Sigmoid colon (tissue), 7 donors: ENCODE results near the gene DKK2. TPM values are rescaled to one million over a fixed set of nuclear protein-coding genes. Genes with fewer than 3 reads are reported as not detected.

Source experiments
- DNase-seq: peaks from one replicate; pipeline ENCODE4 v3.0.0-alpha.2; 2019
- H3K27ac ChIP-seq, 4 donors: fragments of 200-600 bp; sonication (generic); one replicate each; pipeline ENCODE4 v1.5.1; 2016 to 2019; ENCODE audit warnings: mild to moderate bottlenecking in 1 of 4
- H3K27me3 ChIP-seq, 3 donors: fragments of 200-600 bp; sonication (generic); one replicate each; pipeline ENCODE4 v1.5.1; 2019; ENCODE audit warnings: mild to moderate bottlenecking in 1 of 3
- H3K36me3 ChIP-seq, 4 donors: fragments of 200-600 bp; sonication (generic); one replicate each; pipeline ENCODE4 v1.5.1; 2016 to 2019
- H3K4me1 ChIP-seq, 4 donors: fragments of 200-600 bp; sonication (generic); one replicate each; pipeline ENCODE4 v1.5.1; 2017 to 2019
- H3K4me3 ChIP-seq, 4 donors: fragments of 200-600 bp; sonication (generic); one replicate each; pipeline ENCODE4 v1.5.1; 2017 to 2019; ENCODE audit warnings: mild to moderate bottlenecking in 2 of 4, moderate library complexity in 1 of 4
- H3K9me3 ChIP-seq, 4 donors: fragments of 200-600 bp in 3 of 4; sonication (generic) in 3 of 4; one replicate each; pipeline versions ENCODE4 v1.5.1 to v1.6.1; 2013 to 2019
- EP300 ChIP-seq, 4 donors: sonication (generic); formaldehyde crosslinking; IDR thresholded peaks; one replicate each; pipeline ENCODE4 v1.6.1; 2017; ENCODE audit warnings: antibody characterized with exemption in 4 of 4
- POLR2A ChIP-seq, 2 donors: fragments of 450-650 bp; IDR thresholded peaks; one replicate each; pipeline ENCODE4 v1.6.1; 2016; ENCODE audit warnings: antibody characterized with exemption in 2 of 2, mild to moderate bottlenecking in 2 of 2, moderate library complexity in 2 of 2
- POLR2AphosphoS5 ChIP-seq, 4 donors: sonication (generic); formaldehyde crosslinking; IDR thresholded peaks; one replicate each; pipeline ENCODE4 v1.6.1; 2017; ENCODE audit warnings: antibody characterized with exemption in 4 of 4
- WGBS, 2 donors: extraction: QIAGEN DNeasy Blood & Tissue Kit; methylation state at CpG; one replicate each; pipeline ENCODE4 v1.1.7; 2013; 5-methylcytosine and 5-hydroxymethylcytosine counted together
- intact Hi-C: fragments of 100-400 bp; cut with DNase I; formaldehyde crosslinking; loops from one replicate; pipeline ENCODE4 v1.15.1; 2023
- polyA plus RNA-seq, 3 donors: library from polyadenylated mRNA; stranded (reverse); fragments of 200-250 nt; gene quantifications; one replicate each; pipeline ENCODE4 v1.2.3, GENCODE V29; 2013
- total RNA-seq, 4 donors: library from RNA; depleted of rRNA; stranded (reverse); fragments of >200 nt; gene quantifications; one replicate each; pipeline ENCODE4 v1.1.0, GENCODE V29; 2016
- TF ChIP-seq, protein P1 (sequence below), 4 experiments: fragments of 450-650 bp in 3 of 4; fragments of 200-600 bp in 1 of 4; IDR thresholded peaks; one replicate each; pipeline ENCODE4 v1.5.1; 2016 to 2019; ENCODE audit warnings: antibody characterized with exemption in 4 of 4, mild to moderate bottlenecking in 3 of 4, moderate library complexity in 2 of 4
- donor health status: healthy with polysubstance abuse.
- donor health status: Bipolar disorder and iron deficiency.
- donor health status: healthy.

DKK2 gene
- total and polyA plus RNA-seq, 7 donors = 0.35 to 9.1 (median 3.3) TPM; not detected in 2

GRCh38 chr4:107018344-107018735, 17.8 kb downstream of the DKK2 start:
- Histone ChIP-seq H3K36me3 (no peaks in the 10 kb centered on the region), H3K4me3 (no peak overlapping the region), H3K4me1 (no peaks in the 10 kb centered on the region), H3K27ac (no peak overlapping the region), H3K27me3 (no peaks in the 10 kb centered on the region), H3K9me3 (no peaks in the 10 kb centered on the region)
- intact Hi-C loops = no loop called here
- 67 to 78% methylated on average over 3 of the region's 3 CpGs for WGBS, 2 donors
- TF ChIP-seq, protein P1, sequence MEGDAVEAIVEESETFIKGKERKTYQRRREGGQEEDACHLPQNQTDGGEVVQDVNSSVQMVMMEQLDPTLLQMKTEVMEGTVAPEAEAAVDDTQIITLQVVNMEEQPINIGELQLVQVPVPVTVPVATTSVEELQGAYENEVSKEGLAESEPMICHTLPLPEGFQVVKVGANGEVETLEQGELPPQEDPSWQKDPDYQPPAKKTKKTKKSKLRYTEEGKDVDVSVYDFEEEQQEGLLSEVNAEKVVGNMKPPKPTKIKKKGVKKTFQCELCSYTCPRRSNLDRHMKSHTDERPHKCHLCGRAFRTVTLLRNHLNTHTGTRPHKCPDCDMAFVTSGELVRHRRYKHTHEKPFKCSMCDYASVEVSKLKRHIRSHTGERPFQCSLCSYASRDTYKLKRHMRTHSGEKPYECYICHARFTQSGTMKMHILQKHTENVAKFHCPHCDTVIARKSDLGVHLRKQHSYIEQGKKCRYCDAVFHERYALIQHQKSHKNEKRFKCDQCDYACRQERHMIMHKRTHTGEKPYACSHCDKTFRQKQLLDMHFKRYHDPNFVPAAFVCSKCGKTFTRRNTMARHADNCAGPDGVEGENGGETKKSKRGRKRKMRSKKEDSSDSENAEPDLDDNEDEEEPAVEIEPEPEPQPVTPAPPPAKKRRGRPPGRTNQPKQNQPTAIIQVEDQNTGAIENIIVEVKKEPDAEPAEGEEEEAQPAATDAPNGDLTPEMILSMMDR (IDR thresholded peaks at IDR 0.05) = no peak
- TF ChIP-seq EP300 (IDR thresholded peaks at IDR 0.05) (no peak), POLR2A (IDR thresholded peaks at IDR 0.05) (no peak), POLR2AphosphoS5 (IDR thresholded peaks at IDR 0.05) (no peak)
- DNase-seq = no peak

- DNase-seq = no peak
- intact Hi-C loops = no loop called here
- Histone ChIP-seq H3K36me3 (no peaks in the 10 kb centered on the region), H3K4me1 (no peaks in the 10 kb centered on the region), H3K27me3 (no peaks in the 10 kb centered on the region), H3K4me3 (no peak overlapping the region), H3K27ac (no peak overlapping the region), H3K9me3 (no peaks in the 10 kb centered on the region)
- 61 to 72% methylated on average over 7 of the region's 7 CpGs for WGBS, 2 donors
- TF ChIP-seq POLR2A (IDR thresholded peaks at IDR 0.05) (no peak), EP300 (IDR thresholded peaks at IDR 0.05) (no peak), POLR2AphosphoS5 (IDR thresholded peaks at IDR 0.05) (no peak)
- TF ChIP-seq, protein P1 (IDR thresholded peaks at IDR 0.05) = no peak
These were observed 18.4 kb downstream of the DKK2 start for GRCh38 chr4:107017443-107018343.

GRCh38 chr4:107011312-107011711, 24.8 kb downstream of the DKK2 start:
- Histone ChIP-seq H3K36me3 (no peaks in the 10 kb centered on the region), H3K4me3 (no peak overlapping the region), H3K4me1 (no peaks in the 10 kb centered on the region), H3K27ac (no peak overlapping the region), H3K27me3 (no peaks in the 10 kb centered on the region), H3K9me3 (no peaks in the 10 kb centered on the region)
- WGBS, 2 donors = 81 to 89% methylated on average over 3 of the region's 3 CpGs
- intact Hi-C loops = no loop called here
- no peak for TF ChIP-seq EP300 (IDR thresholded peaks at IDR 0.05)
- TF ChIP-seq POLR2A (IDR thresholded peaks at IDR 0.05) = no peak
- TF ChIP-seq POLR2AphosphoS5 (IDR thresholded peaks at IDR 0.05) = no peak
- TF ChIP-seq, protein P1 (IDR thresholded peaks at IDR 0.05) = no peak
- no peak for DNase-seq

- WGBS, 2 donors = 64 to 82% methylated on average over 3 of the region's 3 CpGs
- no peak for DNase-seq
- Histone ChIP-seq H3K4me3 (no peak overlapping the region), H3K4me1 (no peaks in the 10 kb centered on the region), H3K36me3 (no peaks in the 10 kb centered on the region), H3K9me3 (no peaks in the 10 kb centered on the region), H3K27ac (no peak overlapping the region), H3K27me3 (no peaks in the 10 kb centered on the region)
- intact Hi-C loops = no loop called here
- TF ChIP-seq EP300 (IDR thresholded peaks at IDR 0.05) = no peak
- TF ChIP-seq POLR2A (IDR thresholded peaks at IDR 0.05) = no peak
- TF ChIP-seq, protein P1 (IDR thresholded peaks at IDR 0.05) = no peak
- no peak for TF ChIP-seq POLR2AphosphoS5 (IDR thresholded peaks at IDR 0.05)
These were observed 26.7 kb downstream of the DKK2 start for GRCh38 chr4:107009196-107009968.
